ENCODE data around the gene PLEKHA1.

PLEKHA1 gene

DNA sequence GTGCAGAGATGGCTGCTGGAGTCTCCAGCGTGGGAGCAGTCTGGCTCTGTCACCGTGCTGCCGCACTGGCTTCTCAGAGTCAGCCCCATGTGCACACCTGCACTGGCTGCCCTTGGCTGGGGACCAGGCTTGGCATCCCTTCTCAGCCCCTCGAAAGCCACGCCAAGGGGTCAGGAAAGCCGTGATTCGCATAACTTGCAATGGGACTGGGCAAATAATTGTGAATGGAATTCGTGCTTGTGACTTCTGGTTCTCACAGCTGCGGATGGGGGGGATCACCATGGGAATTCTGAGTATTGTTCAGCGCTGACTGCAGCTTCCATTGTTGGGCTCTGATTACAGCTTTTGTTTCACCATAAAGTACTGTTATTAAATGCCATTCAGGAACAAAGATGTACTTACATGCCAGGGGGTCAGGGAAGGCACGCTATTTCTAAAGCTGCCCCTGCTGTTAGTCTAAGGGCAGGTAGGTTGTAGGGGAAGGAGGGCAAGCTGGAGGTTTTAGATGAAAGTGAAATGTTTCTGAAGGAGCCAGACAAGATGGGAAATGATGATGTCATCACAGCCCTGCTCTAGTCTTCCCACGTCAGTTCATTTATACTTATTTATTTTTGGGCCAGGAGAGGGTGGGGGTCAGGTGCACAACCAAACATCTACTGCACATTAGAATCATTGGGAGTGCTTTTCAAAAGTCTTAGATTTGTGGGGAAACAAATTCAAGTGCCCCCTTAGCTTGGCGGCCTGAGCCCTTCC lies 5.8 kb upstream of the PLEKHA1 start:
- no peak for DNase-seq (ENCODE audit: low spot score)

DNA sequence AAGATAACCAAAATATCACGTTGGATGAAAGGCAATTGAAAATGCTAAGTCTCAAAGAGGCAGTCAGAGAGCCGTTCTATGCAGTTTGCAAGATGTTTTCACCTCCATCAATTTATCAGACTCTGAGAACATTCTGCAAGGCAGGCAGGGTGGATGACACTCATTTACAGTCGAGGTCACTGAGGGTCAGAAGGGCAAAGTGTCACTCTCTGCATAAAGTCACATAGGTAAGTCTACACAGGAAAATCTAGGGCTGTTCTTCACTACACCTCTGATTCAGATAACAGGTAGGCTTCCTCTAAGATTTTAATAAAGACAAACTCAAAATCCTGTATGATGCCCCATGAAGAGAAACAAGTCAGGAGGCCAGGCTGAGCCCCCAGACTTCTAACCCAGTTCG lies 1.4 kb upstream of the PLEKHA1 start:
- TF ChIP-seq, protein P1, sequence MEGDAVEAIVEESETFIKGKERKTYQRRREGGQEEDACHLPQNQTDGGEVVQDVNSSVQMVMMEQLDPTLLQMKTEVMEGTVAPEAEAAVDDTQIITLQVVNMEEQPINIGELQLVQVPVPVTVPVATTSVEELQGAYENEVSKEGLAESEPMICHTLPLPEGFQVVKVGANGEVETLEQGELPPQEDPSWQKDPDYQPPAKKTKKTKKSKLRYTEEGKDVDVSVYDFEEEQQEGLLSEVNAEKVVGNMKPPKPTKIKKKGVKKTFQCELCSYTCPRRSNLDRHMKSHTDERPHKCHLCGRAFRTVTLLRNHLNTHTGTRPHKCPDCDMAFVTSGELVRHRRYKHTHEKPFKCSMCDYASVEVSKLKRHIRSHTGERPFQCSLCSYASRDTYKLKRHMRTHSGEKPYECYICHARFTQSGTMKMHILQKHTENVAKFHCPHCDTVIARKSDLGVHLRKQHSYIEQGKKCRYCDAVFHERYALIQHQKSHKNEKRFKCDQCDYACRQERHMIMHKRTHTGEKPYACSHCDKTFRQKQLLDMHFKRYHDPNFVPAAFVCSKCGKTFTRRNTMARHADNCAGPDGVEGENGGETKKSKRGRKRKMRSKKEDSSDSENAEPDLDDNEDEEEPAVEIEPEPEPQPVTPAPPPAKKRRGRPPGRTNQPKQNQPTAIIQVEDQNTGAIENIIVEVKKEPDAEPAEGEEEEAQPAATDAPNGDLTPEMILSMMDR (IDR thresholded peaks at IDR 0.05; ENCODE audit: extremely low read depth, missing control alignments) = no peak
- no peak for DNase-seq (ENCODE audit: low spot score)

More for the DNA sequence above, 5.8 kb upstream of the PLEKHA1 start:
- TF ChIP-seq, protein P1 (IDR thresholded peaks at IDR 0.05; ENCODE audit: extremely low read depth, missing control alignments) = no peak

DNA sequence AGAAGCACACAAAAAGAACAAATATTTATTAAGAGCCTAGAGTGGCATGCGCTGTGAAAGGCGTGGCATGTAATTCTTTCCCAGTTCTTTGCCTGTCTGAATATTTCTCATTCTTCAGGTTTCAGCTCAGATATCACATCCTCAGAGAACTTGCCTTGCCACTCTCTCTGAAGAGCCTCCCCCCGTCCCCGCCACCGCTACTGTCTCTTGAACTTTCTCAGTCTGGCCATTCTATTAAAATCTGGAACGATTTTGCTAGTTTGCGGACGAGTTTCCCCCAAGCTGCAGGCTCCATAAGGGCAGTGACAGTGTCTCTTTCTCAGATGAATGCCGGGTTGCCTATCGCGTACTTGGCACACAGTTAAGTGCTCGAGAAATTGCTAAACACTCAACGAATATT lies 787 bp upstream of the PLEKHA1 start:
- DNase-seq (ENCODE audit: low spot score) = no peak
- TF ChIP-seq, protein P1 (IDR thresholded peaks at IDR 0.05; ENCODE audit: extremely low read depth, missing control alignments) = no peak

DNA sequence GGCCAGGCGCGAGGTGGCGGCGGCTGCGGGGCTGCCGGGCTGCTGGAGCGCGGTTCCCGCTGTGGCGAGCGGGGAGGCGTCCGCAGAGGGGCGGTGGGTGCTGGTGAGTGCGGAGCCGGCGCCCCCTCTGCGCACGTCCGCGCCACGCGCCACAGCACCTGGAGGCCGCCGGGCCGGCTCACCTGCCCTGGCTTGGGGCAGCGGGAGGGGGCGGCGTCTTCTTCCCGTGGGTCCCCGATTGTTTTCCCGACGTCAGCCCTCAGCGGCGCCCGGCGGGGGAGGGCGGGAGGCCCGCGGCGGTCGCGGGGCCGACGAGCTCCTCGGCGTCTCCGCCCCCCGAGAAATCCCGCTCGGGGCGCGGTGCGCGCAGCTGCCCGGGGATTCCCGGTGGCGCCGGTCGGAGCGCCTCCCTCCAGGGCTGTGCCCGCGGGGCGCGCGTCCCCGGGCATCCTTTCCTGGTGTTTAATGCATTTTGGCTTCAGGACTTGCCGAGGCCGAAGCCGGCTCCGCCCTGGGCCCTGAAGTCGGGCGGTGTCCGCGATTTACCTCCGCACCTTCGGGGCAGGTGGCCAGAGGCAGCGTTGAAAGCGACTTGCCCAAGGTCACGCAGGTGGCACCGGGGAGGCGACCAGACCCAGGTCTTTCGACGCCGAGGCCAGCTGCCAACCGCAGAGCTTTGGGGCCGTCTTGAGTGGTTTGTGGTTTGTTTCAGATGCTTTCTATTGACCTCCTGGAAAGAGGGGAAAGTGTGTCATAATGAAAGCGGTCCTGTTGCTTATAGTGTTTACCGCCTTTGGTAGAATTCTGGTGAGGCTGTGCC lies 561 bp downstream of the PLEKHA1 start:
- peak; percentile 79 for DNase-seq (ENCODE audit: low spot score)
- TF ChIP-seq, protein P1 (IDR thresholded peaks at IDR 0.05; ENCODE audit: extremely low read depth, missing control alignments) = no peak

DNA sequence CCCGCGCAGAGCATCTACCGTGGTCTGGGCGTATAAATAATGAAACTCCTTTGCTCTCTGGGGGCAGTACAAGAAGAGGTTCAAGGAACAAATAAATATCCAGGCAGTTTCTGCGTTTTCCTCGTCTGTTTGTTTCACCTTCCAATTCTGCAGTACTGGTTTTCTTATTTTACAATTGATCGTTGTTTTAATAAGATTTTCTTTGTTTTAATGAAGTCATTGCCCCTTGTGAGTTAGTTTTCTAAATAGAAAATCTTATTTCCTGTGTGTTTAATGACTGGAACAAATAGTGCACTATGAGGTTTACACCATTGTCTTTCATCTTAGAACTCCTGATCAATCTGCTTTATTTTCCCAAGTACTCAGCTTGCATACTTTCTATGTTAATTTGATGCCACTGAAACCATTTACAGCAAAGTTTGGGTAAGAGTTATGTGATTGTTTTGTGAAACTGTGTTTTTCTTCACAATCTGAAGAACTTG lies 1.2 kb downstream of the PLEKHA1 start:
- TF ChIP-seq, protein P1 (IDR thresholded peaks at IDR 0.05; ENCODE audit: extremely low read depth, missing control alignments) = no peak

DNA sequence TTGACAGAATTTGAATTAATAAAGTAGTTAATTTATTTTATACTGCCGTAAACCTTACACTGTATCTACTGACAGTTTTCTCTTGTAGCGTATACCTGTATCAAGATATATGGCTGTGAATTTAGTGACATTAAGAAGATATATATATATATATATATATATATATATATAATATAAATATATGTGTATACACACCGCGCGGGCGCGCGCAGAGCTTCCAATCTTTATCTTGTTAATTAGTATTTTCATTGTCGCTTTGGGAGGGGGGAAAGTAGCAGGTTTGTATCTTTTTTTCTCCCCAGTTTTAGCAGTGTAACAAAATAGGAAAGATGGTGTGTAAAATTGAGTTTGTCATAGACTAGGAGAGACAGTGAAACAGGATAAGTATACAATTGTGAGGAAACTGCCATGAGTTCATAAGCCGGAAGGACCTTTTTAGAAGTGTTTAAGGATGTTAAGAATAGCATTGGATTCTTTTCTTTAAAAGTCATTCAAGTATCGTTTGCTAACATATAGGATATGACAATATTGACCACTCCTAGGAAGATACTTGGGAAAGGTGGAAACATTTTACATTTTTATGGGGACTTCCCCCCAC lies 2.0 kb downstream of the PLEKHA1 start:
- DNase-seq (ENCODE audit: low spot score) = no peak
- TF ChIP-seq, protein P1 (IDR thresholded peaks at IDR 0.05; ENCODE audit: extremely low read depth, missing control alignments) = no peak

More for the DNA sequence above, 1.2 kb downstream of the PLEKHA1 start:
- peak; percentile 26 for DNase-seq (ENCODE audit: low spot score)

Measured in GM20000 (cell line).